ENCODE data around the gene RELB. TPM values are rescaled to one million over a fixed set of nuclear protein-coding genes. Genes with fewer than 3 reads are reported as not detected.

RELB gene
- total and polyA plus RNA-seq, 9 of the 15 experiments (the other 6 are each of a cell fraction or from before 2014, with no cell fraction given) = 0.15 to 1.1 (median 0.28) TPM; not detected in 2

GRCh38 chr19:45037393-45038169 is 36.3 kb downstream of the RELB start:
- Histone ChIP-seq H3K9ac (ENCODE audit: insufficient read depth in 1 of 2, low read depth in 2 of 2, low read length in 2 of 2) (peak overlapping the region in 1 of 2 experiments; percentile 65; a peak in 2 of 4 replicates), H3K4me3 (no peak overlapping the region), H3K79me2 (ENCODE audit: control insufficient read depth, insufficient read depth, low read length) (peaks cover 33% of the 10 kb centered on the region), H3K27me3 (ENCODE audit: control insufficient read depth in 2 of 2, insufficient read depth in 2 of 2, low read length in 2 of 2) (no peaks in the 10 kb centered on the region), H4K20me1 (replicated peaks; ENCODE audit: control insufficient read depth, insufficient read depth, low read length) (peaks cover 22% of the 10 kb centered on the region), H3K9me1 (ENCODE audit: control insufficient read depth, insufficient read depth, low read length) (peaks cover 5% of the 10 kb centered on the region), H3K27ac (ENCODE audit: extremely low read depth, low read depth, low read length) (no peak overlapping the region), H3K4me1 (replicated peaks in 1 of 2; ENCODE audit: control insufficient read depth in 2 of 2, insufficient read depth in 2 of 2, low read length in 2 of 2) (peaks cover 11 to 38% of the 10 kb centered on the region in 2 experiments; a peak in 4 of 5 replicates), H3K9me3 (replicated peaks; ENCODE audit: control insufficient read depth, insufficient read depth, low read depth, low read length) (peaks cover 3% of the 10 kb centered on the region; the same call in 1 of the 2 replicates), H3K36me3 (ENCODE audit: control insufficient read depth, insufficient read depth, low read length) (peaks cover 27% of the 10 kb centered on the region), H2AFZ (ENCODE audit: low read depth, low read length) (no peak overlapping the region), H3K4me2 (ENCODE audit: insufficient read depth, low read length) (no peak overlapping the region)
- ATAC-seq = no peak
- intact Hi-C loops (cut with micrococcal nuclease) (no loop called here), in situ Hi-C loops (cut with MboI) (no loop called here)
- BruUV-seq (replicated peaks) = no TSS peak
- POLR2A ChIA-PET = interaction anchor here (1.0 to 1.7 kb wide), 3 partner anchors 9 to 20 kb away, joined by 4 to 6 read pairs (median 4); no protein-coding TSS in a partner anchor
- no peak for DNase-seq (ENCODE audit: extremely low read depth in 1 of 4, low spot score in 3 of 4)
- WGBS (ENCODE audit: insufficient coverage, low coverage, missing lambda C conversion rate) = 84% methylated on average over 32 of the region's 37 CpGs
- CTCF ChIA-PET (ENCODE audit: low intra/inter-chr PET ratio) = no interaction called here
- no peak for FAIRE-seq
- TF ChIP-seq MBD1 (CRISPR knock-in tag; IDR thresholded peaks at IDR 0.05) (no peak), NCOR1 (IDR thresholded peaks at IDR 0.05) (no peak), SIX5 (IDR thresholded peaks at IDR 0.05; ENCODE audit: borderline replicate concordance in 1 of 2, insufficient read depth in 1 of 2, low read depth in 1 of 2, low read length in 2 of 2) (no peak), ADNP (tag; IDR thresholded peaks at IDR 0.05) (peak; percentile 95), HMG20A (CRISPR knock-in tag; conservative IDR thresholded peaks at IDR 0.05) (no peak), ZNF445 (CRISPR knock-in tag; IDR thresholded peaks at IDR 0.05; ENCODE audit: low read depth) (no peak), CHD4 (IDR thresholded peaks at IDR 0.05; ENCODE audit: insufficient read depth, insufficient replicate concordance, low read depth, low read length, poor library complexity, severe bottlenecking) (peak; percentile 91), HSF4 (CRISPR knock-in tag; IDR thresholded peaks at IDR 0.05; ENCODE audit: borderline replicate concordance) (no peak), RCOR1 (IDR thresholded peaks at IDR 0.05; ENCODE audit: borderline replicate concordance in 1 of 2, low read depth in 2 of 2, low read length in 2 of 2) (peak; percentile 59 to 89; a peak in 3 of 4 replicates), ATF1 (CRISPR knock-in tag; IDR thresholded peaks at IDR 0.05) (no peak), ATF1 (tag; IDR thresholded peaks at IDR 0.05) (no peak), KDM1A (IDR thresholded peaks at IDR 0.05) (peak; percentile 89 to 92), PHF20 (IDR thresholded peaks at IDR 0.05; ENCODE audit: partially characterized antibody) (peak; percentile 44), SMARCA5 (IDR thresholded peaks at IDR 0.05) (peak; percentile 95), IRF2 (CRISPR knock-in tag; IDR thresholded peaks at IDR 0.05) (no peak), GTF2F1 (IDR thresholded peaks at IDR 0.05; ENCODE audit: low read depth, low read length) (no peak), ESRRA (IDR thresholded peaks at IDR 0.05; ENCODE audit: borderline replicate concordance, low read depth) (no peak), PTBP1 (IDR thresholded peaks at IDR 0.05; ENCODE audit: low read depth, low read length) (peak; percentile 79; the same call in 1 of the 2 replicates)
- TF ChIP-seq, protein P1, sequence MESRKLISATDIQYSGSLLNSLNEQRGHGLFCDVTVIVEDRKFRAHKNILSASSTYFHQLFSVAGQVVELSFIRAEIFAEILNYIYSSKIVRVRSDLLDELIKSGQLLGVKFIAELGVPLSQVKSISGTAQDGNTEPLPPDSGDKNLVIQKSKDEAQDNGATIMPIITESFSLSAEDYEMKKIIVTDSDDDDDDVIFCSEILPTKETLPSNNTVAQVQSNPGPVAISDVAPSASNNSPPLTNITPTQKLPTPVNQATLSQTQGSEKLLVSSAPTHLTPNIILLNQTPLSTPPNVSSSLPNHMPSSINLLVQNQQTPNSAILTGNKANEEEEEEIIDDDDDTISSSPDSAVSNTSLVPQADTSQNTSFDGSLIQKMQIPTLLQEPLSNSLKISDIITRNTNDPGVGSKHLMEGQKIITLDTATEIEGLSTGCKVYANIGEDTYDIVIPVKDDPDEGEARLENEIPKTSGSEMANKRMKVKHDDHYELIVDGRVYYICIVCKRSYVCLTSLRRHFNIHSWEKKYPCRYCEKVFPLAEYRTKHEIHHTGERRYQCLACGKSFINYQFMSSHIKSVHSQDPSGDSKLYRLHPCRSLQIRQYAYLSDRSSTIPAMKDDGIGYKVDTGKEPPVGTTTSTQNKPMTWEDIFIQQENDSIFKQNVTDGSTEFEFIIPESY (CRISPR knock-in tag; IDR thresholded peaks at IDR 0.05) = peak; percentile 75

Measured in K562 (cell line).